ENCODE data around the gene MYT1. TPM values are rescaled to one million over a fixed set of nuclear protein-coding genes. Genes with fewer than 3 reads are reported as not detected.

MYT1 gene
- not detected in 2 replicates for total RNA-seq

GRCh38 chr20:64164123-64164836 is at the start of gene MYT1:
Gene MYT1, plus strand, starts transcription at chr20:64164452. Its CDS starts 34,410 bp downstream, at chr20:64198862.

GRCh38 chr20:64255361-64256281 is 91.4 kb downstream of the MYT1 start, which contains the start of gene PCMTD2:
Gene PCMTD2, plus strand, starts transcription at chr20:64255748. Its CDS starts 4,218 bp downstream, at chr20:64259966.

Other genes with a start within 250 kb of the MYT1 start
- gene UCKL1, start 208.0 kb upstream of the MYT1 start, total RNA-seq, result 18.7 and 23.4 TPM in 2 replicates
- gene ZNF512B, start 194.5 kb upstream of the MYT1 start, total RNA-seq, result 6.3 and 10.7 TPM in 2 replicates
- 1.3 and 4.0 TPM in 2 replicates for gene SAMD10, start 184.8 kb upstream of the MYT1 start, total RNA-seq
- 39.2 and 55.0 TPM in 2 replicates for gene PRPF6, start 183.3 kb upstream of the MYT1 start, total RNA-seq
- 0.13 and 2.0 TPM in 2 replicates for gene C20orf204, start 128.3 kb upstream of the MYT1 start, total RNA-seq
- gene SOX18, start 114.8 kb upstream of the MYT1 start, total RNA-seq, result 0.13 and 2.4 TPM in 2 replicates
- 20.3 and 28.1 TPM in 2 replicates for gene TCEA2, start 101.3 kb upstream of the MYT1 start, total RNA-seq
- gene RGS19, start 84.9 kb upstream of the MYT1 start, total RNA-seq, result 9.5 and 14.1 TPM in 2 replicates
- gene OPRL1, start 84.4 kb upstream of the MYT1 start, total RNA-seq, result 1.2 and 1.4 TPM in 2 replicates
- gene LKAAEAR1, start 80.1 kb upstream of the MYT1 start, total RNA-seq, result not detected in 2 replicates
- gene NPBWR2, start 56.9 kb upstream of the MYT1 start, total RNA-seq, result not detected in 2 replicates
- 25.6 and 63.4 TPM in 2 replicates for gene PCMTD2, start 91.3 kb downstream of the MYT1 start, total RNA-seq

Data from epithelial cell of alveolus of lung (primary cell).